Neuronal stem cell (in vitro differentiated cells): ENCODE data around the gene LAMB3.
A peak's percentile ranks its signal among the peaks of the same experiment; 100 is the strongest.

Source experiments
- DNase-seq: peaks from one replicate; pipeline ENCODE4 v3.0.0-alpha.2; 2013; ENCODE audit warnings: low spot score
- H2AFZ ChIP-seq: one replicate; pipeline ENCODE4 v1.6.1; 2013; ENCODE audit warnings: mild to moderate bottlenecking, low read length, inconsistent platforms
- H2AK5ac ChIP-seq: 2 replicates; pipeline ENCODE4 v1.6.1; 2013; ENCODE audit warnings: low read depth, mild to moderate bottlenecking, inconsistent platforms, low read length, moderate library complexity, mixed read lengths
- H2BK120ac ChIP-seq: 2 replicates; pipeline ENCODE4 v1.6.1; 2013; ENCODE audit warnings: low read depth, mild to moderate bottlenecking, inconsistent platforms, low read length, moderate library complexity, mixed read lengths
- H2BK12ac ChIP-seq: one replicate; pipeline ENCODE4 v1.6.1; 2013; ENCODE audit warnings: low read length, inconsistent platforms
- H2BK15ac ChIP-seq: 2 replicates; pipeline ENCODE4 v1.6.1; 2013; ENCODE audit warnings: mild to moderate bottlenecking, low read length, inconsistent platforms, mixed read lengths
- H2BK5ac ChIP-seq: one replicate; pipeline ENCODE4 v1.6.1; 2013; ENCODE audit warnings: inconsistent platforms, mild to moderate bottlenecking, low read length, moderate library complexity
- H3K14ac ChIP-seq: one replicate; pipeline ENCODE4 v1.6.1; 2013; ENCODE audit warnings: low read length, inconsistent platforms
- H3K18ac ChIP-seq: 2 replicates; pipeline ENCODE4 v1.6.1; 2013; ENCODE audit warnings: low read length, inconsistent platforms
- H3K23ac ChIP-seq: 2 replicates; pipeline ENCODE4 v1.6.1; 2013; ENCODE audit warnings: low read depth, mild to moderate bottlenecking, mixed read lengths, low read length, inconsistent platforms; ENCODE audit not compliant: poor library complexity
- H3K27ac ChIP-seq: replicated peaks from 3 replicates; pipeline ENCODE4 v1.5.1; 2013; ENCODE audit warnings: low read length, inconsistent platforms
- H3K27me3 ChIP-seq, 3 experiments: 2 replicates each; pipeline ENCODE4 v1.6.1; 2013; ENCODE audit warnings: low read length in 3 of 3, mild to moderate bottlenecking in 2 of 3, inconsistent platforms in 1 of 3, low read depth in 1 of 3, mixed read lengths in 1 of 3, moderate library complexity in 1 of 3; ENCODE audit not compliant: control insufficient read depth in 3 of 3, insufficient read depth in 3 of 3
- H3K36me3 ChIP-seq, 2 donors: replicated peaks in 1 of 2; 2 replicates each; pipeline ENCODE4 v1.6.1; 2013; ENCODE audit warnings: low read length in 2 of 2; ENCODE audit not compliant: control insufficient read depth in 2 of 2, insufficient read depth in 2 of 2
- H3K4ac ChIP-seq: 2 replicates; pipeline ENCODE4 v1.6.1; 2013; ENCODE audit warnings: inconsistent platforms, mild to moderate bottlenecking, low read length, moderate library complexity
- H3K4me1 ChIP-seq, 2 donors: 1 replicate in 1 of 2; 2 replicates in 1 of 2; pipeline ENCODE4 v1.6.1; 2013; ENCODE audit warnings: low read length in 2 of 2, low read depth in 1 of 2; ENCODE audit not compliant: control insufficient read depth in 2 of 2, insufficient read depth in 1 of 2
- H3K4me2 ChIP-seq: one replicate; pipeline ENCODE4 v1.6.1; 2013; ENCODE audit warnings: mild to moderate bottlenecking, low read length, inconsistent platforms; ENCODE audit not compliant: insufficient read depth, poor library complexity, severe bottlenecking
- H3K4me3 ChIP-seq, 2 donors: 2 replicates each; pipeline ENCODE4 v1.5.1; 2013; ENCODE audit warnings: low read length in 2 of 2, mild to moderate bottlenecking in 2 of 2, inconsistent platforms in 1 of 2, moderate library complexity in 1 of 2
- H3K79me1 ChIP-seq: one replicate; pipeline ENCODE4 v1.6.1; 2013; ENCODE audit warnings: low read depth, mild to moderate bottlenecking, inconsistent platforms, low read length, moderate library complexity
- H3K9ac ChIP-seq: one replicate; pipeline ENCODE4 v1.6.1; 2013; ENCODE audit warnings: mild to moderate bottlenecking, low read depth, low read length, inconsistent platforms; ENCODE audit not compliant: poor library complexity
- H3K9me3 ChIP-seq, 2 donors: replicated peaks in 1 of 2; 2 replicates each; pipeline versions ENCODE3 to v1.6.1; 2013; ENCODE audit warnings: low read length in 2 of 2, mild to moderate bottlenecking in 2 of 2, inconsistent platforms in 1 of 2, low read depth in 1 of 2, mixed read lengths in 1 of 2, moderate library complexity in 1 of 2; ENCODE audit not compliant: control insufficient read depth in 2 of 2, insufficient read depth in 1 of 2
- H4K8ac ChIP-seq: one replicate; pipeline ENCODE4 v1.6.1; 2013; ENCODE audit warnings: low read depth, mild to moderate bottlenecking, inconsistent platforms, low read length, moderate library complexity
- H4K91ac ChIP-seq: one replicate; pipeline ENCODE4 v1.6.1; 2013; ENCODE audit warnings: low read length, low read depth, mild to moderate bottlenecking, inconsistent platforms; ENCODE audit not compliant: poor library complexity
- WGBS, 2 donors: extraction: QIAGEN DNeasy Blood & Tissue Kit; methylation state at CpG; one replicate each; pipeline ENCODE4 v1.1.7; 2013; ENCODE audit warnings: missing lambda C conversion rate in 2 of 2, mixed read lengths in 1 of 2; ENCODE audit not compliant: insufficient read length in 2 of 2, insufficient replicate concordance in 1 of 2; ENCODE audit errors: extremely low coverage in 2 of 2; 5-methylcytosine and 5-hydroxymethylcytosine counted together

Gene LAMB3

GRCh38 chr1:209657140-209657879 lies 5.1 kb upstream of the LAMB3 start:
- H4K8ac ChIP-seq: no peak overlapping the region
- H2BK12ac ChIP-seq: no peak overlapping the region
- H3K27me3 ChIP-seq: peaks cover 0 to 3% (median 0%) of the 10 kb centered on the region in 3 experiments
- H3K9me3 ChIP-seq: no peaks in the 10 kb centered on the region
- H3K79me1 ChIP-seq: no peaks in the 10 kb centered on the region
- no peak overlapping the region for H3K27ac ChIP-seq
- no peak overlapping the region for H2BK5ac ChIP-seq
- WGBS, 2 donors: no CpG with 5 or more reads among the region's 9 CpGs
- no peak overlapping the region for H3K14ac ChIP-seq
- H2BK15ac ChIP-seq: no peak overlapping the region
- H2AK5ac ChIP-seq: no peak overlapping the region
- no peaks in the 10 kb centered on the region for H3K36me3 ChIP-seq
- H4K91ac ChIP-seq: no peak overlapping the region
- H3K4me1 ChIP-seq: peaks cover 0 to 14% of the 10 kb centered on the region in 2 donors
- DNase-seq: no peak
- H2BK120ac ChIP-seq: no peak overlapping the region
- H3K18ac ChIP-seq: peak overlapping the region; percentile 40
- H2AFZ ChIP-seq: no peak overlapping the region
- H3K9ac ChIP-seq: no peak overlapping the region
- no peak overlapping the region for H3K23ac ChIP-seq
- no peak overlapping the region for H3K4me3 ChIP-seq
- no peak overlapping the region for H3K4me2 ChIP-seq
- no peak overlapping the region for H3K4ac ChIP-seq

GRCh38 chr1:209655411-209656231 lies 3.4 kb upstream of the LAMB3 start:
- no peak overlapping the region for H4K8ac ChIP-seq
- H3K4ac ChIP-seq: no peak overlapping the region
- H3K4me3 ChIP-seq: no peak overlapping the region
- H2BK120ac ChIP-seq: no peak overlapping the region
- H4K91ac ChIP-seq: no peak overlapping the region
- H3K14ac ChIP-seq: no peak overlapping the region
- DNase-seq: no peak
- no peak overlapping the region for H2BK5ac ChIP-seq
- no peak overlapping the region for H3K23ac ChIP-seq
- H3K27me3 ChIP-seq: peaks cover 0 to 3% (median 0%) of the 10 kb centered on the region in 3 experiments
- H3K4me1 ChIP-seq: peaks cover 0 to 14% of the 10 kb centered on the region in 2 donors
- no peak overlapping the region for H3K27ac ChIP-seq
- no peak overlapping the region for H3K18ac ChIP-seq
- no peaks in the 10 kb centered on the region for H3K36me3 ChIP-seq
- no peak overlapping the region for H2BK15ac ChIP-seq
- no peaks in the 10 kb centered on the region for H3K9me3 ChIP-seq
- H2BK12ac ChIP-seq: no peak overlapping the region
- no peak overlapping the region for H3K4me2 ChIP-seq
- H3K79me1 ChIP-seq: no peaks in the 10 kb centered on the region
- no peak overlapping the region for H3K9ac ChIP-seq
- WGBS, 2 donors: no CpG with 5 or more reads among the region's 9 CpGs
- H2AFZ ChIP-seq: no peak overlapping the region
- peak overlapping the region; percentile 21 for H2AK5ac ChIP-seq

GRCh38 chr1:209653915-209654351 lies 1.7 kb upstream of the LAMB3 start:
- DNase-seq: no peak
- Histone ChIP-seq H2BK15ac (no peak overlapping the region), H3K4me2 (no peak overlapping the region), H3K23ac (no peak overlapping the region), H2BK12ac (no peak overlapping the region), H2AFZ (no peak overlapping the region), H3K27me3 (peaks cover 0 to 3% (median 0%) of the 10 kb centered on the region in 3 experiments), H3K18ac (no peak overlapping the region), H3K14ac (no peak overlapping the region), H3K9me3 (no peaks in the 10 kb centered on the region), H4K8ac (no peak overlapping the region), H3K9ac (no peak overlapping the region), H2AK5ac (no peak overlapping the region), H2BK120ac (no peak overlapping the region), H3K4me1 (peaks cover 0 to 10% of the 10 kb centered on the region in 2 donors), H4K91ac (no peak overlapping the region), H2BK5ac (peak overlapping the region; percentile 16), H3K36me3 (no peaks in the 10 kb centered on the region), H3K4me3 (no peak overlapping the region), H3K4ac (no peak overlapping the region), H3K27ac (no peak overlapping the region), H3K79me1 (no peaks in the 10 kb centered on the region)
- no CpG with 5 or more reads among the region's 7 CpGs for WGBS, 2 donors

- DNase-seq: no peak
- Histone ChIP-seq H2AFZ (no peak overlapping the region), H3K23ac (no peak overlapping the region), H2BK15ac (no peak overlapping the region), H3K79me1 (no peaks in the 10 kb centered on the region), H3K18ac (peak overlapping the region; percentile 42), H3K36me3 (no peaks in the 10 kb centered on the region), H2AK5ac (no peak overlapping the region), H3K14ac (no peak overlapping the region), H4K91ac (no peak overlapping the region), H2BK120ac (no peak overlapping the region), H3K4ac (no peak overlapping the region), H3K4me2 (no peak overlapping the region), H3K9me3 (no peaks in the 10 kb centered on the region), H3K9ac (no peak overlapping the region), H3K27me3 (peaks cover 0 to 3% (median 0%) of the 10 kb centered on the region in 3 experiments), H2BK12ac (no peak overlapping the region), H3K27ac (no peak overlapping the region), H4K8ac (no peak overlapping the region), H3K4me3 (no peak overlapping the region), H3K4me1 (peaks cover 0 to 6% of the 10 kb centered on the region in 2 donors), H2BK5ac (no peak overlapping the region)
- WGBS, 2 donors: no CpG with 5 or more reads among the region's 3 CpGs
These were observed 712 bp upstream of the LAMB3 start for GRCh38 chr1:209652873-209653401.
